NOMO-1 treated with dmso at 0.1 percent for 144 hours (cell line): Measurements from ENCODE around the gene CLIP3.
A peak's percentile ranks its signal among the peaks of the same experiment; 100 is the strongest.
"Not testable (repeated sequence)": the region's sequence is repeated elsewhere in the genome, so short reads cannot be mapped to it uniquely, and the experiment has no call there.

Source experiments
- DNase-seq: peaks from one replicate; lab custom pipeline; 2025; ENCODE audit not compliant: unreplicated experiment; lab: John Stamatoyannopoulos, UW

CLIP3 gene

GRCh38 chr19:36009220-36009619, 23.5 kb downstream of the CLIP3 start:
- no peak for DNase-seq

DNA sequence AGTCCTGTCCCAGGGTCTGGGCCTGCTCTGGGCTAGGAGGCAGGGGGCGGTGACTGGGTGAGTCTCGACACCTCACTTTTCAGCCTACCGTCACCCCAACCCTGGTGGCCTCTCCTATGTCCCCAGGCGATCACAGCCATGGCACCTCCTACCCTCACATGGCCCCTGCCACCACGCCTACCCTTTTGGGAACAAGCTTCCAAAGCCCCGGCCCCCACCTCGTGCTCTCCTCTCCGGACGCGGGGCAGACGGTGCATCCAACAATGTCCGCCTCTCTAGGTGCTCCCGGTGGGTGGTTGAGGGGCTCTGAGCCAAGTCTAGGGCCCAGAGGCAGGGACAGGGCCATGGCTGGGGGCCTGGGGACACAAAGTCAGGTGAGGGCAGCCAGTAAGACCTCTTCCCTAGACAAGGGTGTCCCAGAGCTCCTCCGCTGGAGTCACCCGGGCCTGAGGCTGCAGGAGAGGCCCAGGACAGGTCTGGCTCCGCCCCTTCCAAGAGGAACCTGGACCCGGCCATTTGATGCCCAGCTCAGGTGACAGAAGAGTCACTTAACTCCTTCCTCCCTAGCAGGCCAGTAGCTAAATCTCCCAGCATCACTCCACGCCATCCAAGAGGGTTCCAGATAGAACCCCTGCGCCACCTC, 24.2 kb downstream of the CLIP3 start, which contains the start of gene SYNE4:
Gene SYNE4, minus strand, starts transcription at position 478 of the 643 bp plus-strand sequence. Its CDS starts 132 bp downstream, at position 346.
- DNase-seq: no peak

- DNase-seq: no peak
Observed at GRCh38 chr19:36006955-36007354, 25.7 kb downstream of the CLIP3 start.

- DNase-seq: no peak
Observed at GRCh38 chr19:36003284-36003683, 29.4 kb downstream of the CLIP3 start.

- no peak for DNase-seq
Observed at GRCh38 chr19:36001605-36002004, 31.1 kb downstream of the CLIP3 start.

DNA sequence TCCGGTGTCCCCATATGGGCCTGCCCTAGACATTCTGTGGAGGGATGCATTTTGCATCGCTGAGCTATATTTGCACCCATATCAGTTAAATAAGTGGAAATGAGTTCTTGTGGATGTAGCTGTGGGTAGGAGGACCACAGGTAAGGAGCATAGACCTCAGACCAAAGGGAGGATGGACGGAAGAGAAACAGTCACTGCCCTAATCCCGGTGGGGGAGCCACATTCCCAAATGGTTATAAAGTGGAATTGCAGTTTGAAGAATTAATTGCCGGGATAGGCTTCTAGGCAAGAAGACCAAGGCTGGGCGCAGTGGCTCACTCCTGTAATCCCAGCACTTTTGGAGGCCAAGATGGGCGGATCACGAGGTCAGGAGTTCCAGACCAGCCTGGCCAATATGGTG, 35.9 kb downstream of the CLIP3 start:
- DNase-seq: no peak

DNA sequence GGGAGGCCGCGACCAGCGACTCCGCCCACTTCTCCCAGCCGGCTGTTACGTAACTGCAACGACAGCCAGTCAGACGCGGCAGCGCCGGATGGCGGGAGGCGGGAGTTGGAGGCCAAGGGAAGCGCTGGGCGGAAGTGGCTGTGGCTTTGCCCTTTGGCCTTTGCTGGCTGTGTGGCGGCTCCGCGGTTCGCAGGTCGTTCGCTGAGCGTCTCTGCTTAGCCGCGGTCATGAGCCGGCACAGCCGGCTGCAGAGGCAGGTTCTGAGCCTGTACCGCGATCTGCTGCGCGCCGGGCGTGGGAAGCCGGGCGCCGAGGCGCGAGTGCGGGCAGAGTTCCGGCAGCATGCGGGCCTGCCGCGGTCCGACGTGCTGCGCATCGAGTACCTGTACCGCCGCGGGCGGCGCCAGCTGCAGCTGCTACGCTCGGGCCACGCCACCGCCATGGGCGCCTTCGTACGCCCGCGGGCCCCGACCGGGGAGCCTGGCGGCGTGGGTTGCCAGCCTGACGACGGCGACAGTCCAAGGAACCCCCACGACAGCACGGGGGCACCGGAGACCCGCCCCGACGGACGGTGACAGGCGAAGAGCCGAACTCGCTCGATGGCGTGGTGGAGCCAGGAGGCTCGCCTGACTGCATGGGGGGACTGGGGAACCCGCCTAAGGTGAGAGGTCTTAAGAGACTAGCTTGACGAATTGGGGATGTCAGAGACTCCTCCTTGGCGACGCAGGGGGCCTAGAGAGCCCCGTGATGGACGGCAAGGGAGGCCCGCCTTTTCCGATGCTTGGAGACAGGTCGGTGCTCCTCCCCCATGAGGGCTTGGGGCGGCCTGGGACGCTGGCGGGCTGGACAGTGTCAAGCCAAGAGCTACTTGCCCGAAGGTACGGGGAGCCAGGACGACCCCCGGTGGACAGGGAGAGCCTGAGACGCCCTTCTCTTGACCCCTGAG, 37.4 kb downstream of the CLIP3 start, which contains the start of gene SDHAF1:
Gene SDHAF1, plus strand, starts transcription at position 141 of the 946 bp plus-strand sequence. Its CDS starts 87 bp downstream, at position 228.
- DNase-seq: peak; percentile 98

DNA sequence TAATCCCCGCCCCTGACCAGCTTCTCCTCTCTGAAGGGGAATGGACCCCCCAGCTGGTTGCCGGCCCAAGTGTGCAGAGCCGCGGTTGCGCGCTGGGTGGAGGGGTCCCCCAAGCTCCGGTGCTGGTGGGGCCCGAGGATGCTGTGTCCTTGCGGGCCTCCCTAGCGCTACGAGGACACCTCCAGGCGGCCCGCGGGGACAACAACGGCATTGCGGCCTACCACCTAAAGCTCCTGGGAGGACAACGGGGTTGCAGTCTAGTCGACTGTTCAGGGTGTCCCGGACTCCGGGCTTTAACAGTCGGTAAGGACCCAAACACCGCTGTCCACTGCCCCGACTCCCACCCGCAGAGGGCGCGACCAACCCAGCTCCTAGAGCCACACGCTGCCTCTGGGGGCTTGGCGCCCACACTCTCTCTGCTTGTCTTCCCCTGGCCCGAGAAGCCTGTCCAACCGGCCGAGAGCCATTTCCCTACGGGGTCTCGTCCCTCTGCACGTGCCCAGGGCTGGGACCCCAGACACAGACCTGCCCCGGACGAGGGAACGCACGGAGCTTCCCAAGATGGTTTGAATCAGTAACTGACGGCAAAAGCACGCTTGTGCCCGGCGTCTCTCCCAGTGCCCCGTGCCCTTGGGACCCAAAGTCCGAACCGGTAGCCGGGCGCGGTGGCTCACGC, 38.6 kb downstream of the CLIP3 start:
- no peak for DNase-seq

DNA sequence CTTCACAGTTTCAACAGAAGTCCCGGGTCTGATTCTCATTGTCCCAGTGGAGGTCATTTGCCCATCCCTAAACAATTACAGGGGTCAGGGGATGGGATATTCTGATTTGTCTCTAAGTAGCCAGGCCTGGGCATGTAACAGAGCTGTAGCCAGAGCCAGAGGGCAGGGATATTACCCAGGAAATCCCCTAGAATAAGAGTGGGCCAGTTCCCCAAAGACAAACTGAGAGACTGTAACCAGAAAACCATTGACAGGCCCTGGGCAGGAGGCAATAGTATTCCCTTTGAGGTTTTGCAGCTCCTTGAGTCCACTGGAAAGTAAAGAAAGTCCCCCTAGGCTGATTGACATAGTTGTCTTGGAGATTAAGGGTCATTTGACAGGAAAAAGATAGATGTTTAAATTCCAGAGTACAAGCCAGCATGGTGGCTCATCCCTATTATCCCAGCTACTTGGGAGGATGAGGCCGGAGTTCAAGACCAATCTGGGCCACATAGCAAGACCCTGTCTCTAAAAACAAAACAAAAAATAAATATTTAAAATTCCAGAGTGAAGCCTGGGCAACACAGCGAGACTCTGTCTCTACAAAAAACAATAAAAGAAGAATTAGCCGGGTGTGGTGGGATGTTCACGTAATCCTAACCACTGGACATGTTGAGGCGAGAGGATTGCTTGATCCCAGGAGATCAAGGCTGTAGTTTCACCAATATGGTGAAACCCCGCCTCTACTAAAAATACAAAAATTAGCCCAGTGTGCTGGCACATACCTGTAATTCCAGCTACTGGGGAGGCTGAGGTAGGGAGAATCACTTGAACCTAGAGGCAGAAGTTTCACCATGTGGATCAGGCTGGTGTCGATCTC, 39.5 kb downstream of the CLIP3 start:
- DNase-seq: no peak

GRCh38 chr19:35991731-35992450, 40.8 kb downstream of the CLIP3 start:
- DNase-seq: no peak

GRCh38 chr19:35990771-35991730, 41.6 kb downstream of the CLIP3 start:
- DNase-seq: no peak

DNA sequence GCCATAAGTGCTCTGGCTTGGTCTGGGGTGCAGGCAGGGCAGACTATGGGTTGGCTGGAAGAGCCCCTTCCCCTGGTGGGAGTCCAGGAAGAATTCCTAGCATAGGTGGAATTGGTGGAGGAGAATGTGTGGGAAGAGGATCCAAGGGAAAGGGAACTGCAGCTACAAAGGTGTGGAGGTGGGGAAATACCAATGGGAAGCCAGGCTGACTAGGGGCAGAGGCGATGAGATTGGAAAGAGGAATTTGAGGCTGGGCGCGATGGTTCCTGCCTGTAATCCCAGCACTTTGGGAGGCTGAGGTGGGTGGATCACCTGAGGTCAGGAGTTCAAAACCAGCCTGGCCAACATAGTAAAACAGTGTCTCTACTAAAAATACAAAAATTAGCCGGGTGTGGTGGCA, 42.5 kb downstream of the CLIP3 start:
- DNase-seq: no peak

- DNase-seq: no peak
Observed at GRCh38 chr19:35988824-35989223, 43.8 kb downstream of the CLIP3 start.

DNA sequence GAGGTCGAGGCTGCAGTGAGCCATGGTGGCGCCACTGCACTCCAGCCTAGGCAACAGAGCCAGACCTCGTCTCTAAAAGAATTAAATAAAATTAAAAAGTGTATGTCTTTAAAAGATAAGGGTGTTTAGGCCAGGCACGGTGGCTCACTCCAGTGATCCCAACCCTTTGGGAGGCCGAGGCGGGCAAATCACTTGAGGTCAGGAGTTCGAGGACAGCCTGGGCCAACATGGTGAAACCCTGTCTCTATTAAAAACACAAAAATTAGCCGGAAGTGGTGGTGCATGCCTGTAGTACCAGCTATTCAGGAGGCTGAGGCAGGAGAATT, 45.1 kb downstream of the CLIP3 start:
- DNase-seq: no peak

GRCh38 chr19:35986664-35987570, 45.8 kb downstream of the CLIP3 start:
- peak; percentile 58 for DNase-seq

GRCh38 chr19:35986111-35986510, 46.6 kb downstream of the CLIP3 start:
- no peak for DNase-seq

DNA sequence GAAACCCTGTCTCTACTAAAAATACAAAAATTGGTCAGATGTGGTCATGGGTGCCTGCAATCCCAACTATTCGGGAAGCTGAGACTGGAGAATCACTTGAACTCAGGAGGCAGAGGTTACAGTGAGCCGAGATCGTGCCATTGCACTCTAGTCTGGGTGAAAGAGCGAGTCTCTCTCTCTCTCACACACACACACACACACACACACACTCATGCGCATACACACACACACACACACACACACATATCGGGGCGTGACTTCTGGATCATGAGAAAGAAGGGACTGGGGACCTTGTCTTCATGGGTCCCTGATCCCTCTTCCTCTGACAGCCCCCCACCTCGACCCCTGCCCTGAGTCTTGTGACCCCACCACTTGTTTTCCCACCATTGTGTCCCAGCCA, 49.5 kb downstream of the CLIP3 start:
- DNase-seq: no peak

- DNase-seq: not testable (repeated sequence)
Observed at GRCh38 chr19:35980997-35981396, 51.7 kb downstream of the CLIP3 start.
